SK-N-SH treated with all-trans-retinoic acid at 6 μM for 48 hours (cell line): ENCODE data around the gene OR6B3.

ENCODE experiments used
- ARNTL ChIP-seq: fragments of 450-650 bp; formaldehyde crosslinking; IDR thresholded peaks from 2 replicates; pipeline ENCODE4 v1.5.0; 2020; ENCODE audit warnings: low read depth, mild to moderate bottlenecking, moderate library complexity, borderline replicate concordance
- CREB5 ChIP-seq: fragments of 250-450 bp; sonication (Bioruptor Pico); IDR thresholded peaks from 2 replicates; pipeline ENCODE4 v1.5.1; 2020; ENCODE audit warnings: low read depth, mild to moderate bottlenecking, moderate library complexity
- CSRNP3 ChIP-seq: fragments of 250-450 bp; sonication (Bioruptor Pico); IDR thresholded peaks from 2 replicates; pipeline ENCODE4 v1.5.1; 2021; ENCODE audit warnings: mild to moderate bottlenecking, moderate library complexity
- GLIS3 ChIP-seq: fragments of 250-450 bp; sonication (Bioruptor Pico); IDR thresholded peaks from 2 replicates; pipeline ENCODE4 v1.5.0; 2020; ENCODE audit warnings: mild to moderate bottlenecking, moderate library complexity
- RARB ChIP-seq: fragments of 250-450 bp; sonication (Bioruptor Pico); IDR thresholded peaks from 2 replicates; pipeline ENCODE4 v1.8.0; 2021; ENCODE audit warnings: mild to moderate bottlenecking, moderate library complexity
- SNAI2 ChIP-seq: fragments of 250-450 bp; sonication (Bioruptor Pico); IDR thresholded peaks from 2 replicates; pipeline ENCODE4 v1.5.0; 2020; ENCODE audit warnings: mild to moderate bottlenecking, moderate library complexity
- TOX ChIP-seq: fragments of 250-450 bp; sonication (Bioruptor Pico); IDR thresholded peaks from 2 replicates; pipeline ENCODE4 v1.8.0; 2021; ENCODE audit warnings: mild to moderate bottlenecking, moderate library complexity, borderline replicate concordance
- TSHZ2 ChIP-seq: fragments of 250-450 bp; sonication (Bioruptor Pico); IDR thresholded peaks from 2 replicates; pipeline ENCODE4 v1.5.0; 2020; ENCODE audit warnings: mild to moderate bottlenecking, moderate library complexity
- ZFP3 ChIP-seq: fragments of 250-450 bp; sonication (Bioruptor Pico); IDR thresholded peaks from 2 replicates; pipeline ENCODE4 v1.5.0; 2020; ENCODE audit warnings: mild to moderate bottlenecking, moderate library complexity
- ZFP30 ChIP-seq: fragments of 450-650 bp; formaldehyde crosslinking; IDR thresholded peaks from 2 replicates; pipeline ENCODE4 v1.5.0; 2022; ENCODE audit warnings: mild to moderate bottlenecking, moderate library complexity
- ZNF565 ChIP-seq: fragments of 450-650 bp; formaldehyde crosslinking; conservative IDR thresholded peaks from 2 replicates; pipeline ENCODE4 v1.5.0; 2020; ENCODE audit warnings: low read depth, mild to moderate bottlenecking, moderate library complexity
- ZNF70 ChIP-seq: fragments of 450-650 bp; formaldehyde crosslinking; IDR thresholded peaks from 2 replicates; pipeline ENCODE4 v1.5.0; 2020; ENCODE audit warnings: mild to moderate bottlenecking, moderate library complexity
- ZNF8 ChIP-seq: fragments of 450-650 bp; formaldehyde crosslinking; IDR thresholded peaks from 2 replicates; pipeline ENCODE4 v1.5.0; 2020; ENCODE audit warnings: mild to moderate bottlenecking, moderate library complexity
- TF ChIP-seq, protein P1 (sequence below): fragments of 250-450 bp; sonication (Bioruptor Pico); IDR thresholded peaks from 2 replicates; pipeline ENCODE4 v1.8.0; 2020; ENCODE audit warnings: mild to moderate bottlenecking, moderate library complexity, borderline replicate concordance

GRCh38 chr2:240066489-240066888 lies 13.2 kb upstream of the OR6B3 start:
- TF ChIP-seq ZNF8: no peak
- TF ChIP-seq ZFP3 (CRISPR knock-in tag): no peak
- TF ChIP-seq, protein P1, sequence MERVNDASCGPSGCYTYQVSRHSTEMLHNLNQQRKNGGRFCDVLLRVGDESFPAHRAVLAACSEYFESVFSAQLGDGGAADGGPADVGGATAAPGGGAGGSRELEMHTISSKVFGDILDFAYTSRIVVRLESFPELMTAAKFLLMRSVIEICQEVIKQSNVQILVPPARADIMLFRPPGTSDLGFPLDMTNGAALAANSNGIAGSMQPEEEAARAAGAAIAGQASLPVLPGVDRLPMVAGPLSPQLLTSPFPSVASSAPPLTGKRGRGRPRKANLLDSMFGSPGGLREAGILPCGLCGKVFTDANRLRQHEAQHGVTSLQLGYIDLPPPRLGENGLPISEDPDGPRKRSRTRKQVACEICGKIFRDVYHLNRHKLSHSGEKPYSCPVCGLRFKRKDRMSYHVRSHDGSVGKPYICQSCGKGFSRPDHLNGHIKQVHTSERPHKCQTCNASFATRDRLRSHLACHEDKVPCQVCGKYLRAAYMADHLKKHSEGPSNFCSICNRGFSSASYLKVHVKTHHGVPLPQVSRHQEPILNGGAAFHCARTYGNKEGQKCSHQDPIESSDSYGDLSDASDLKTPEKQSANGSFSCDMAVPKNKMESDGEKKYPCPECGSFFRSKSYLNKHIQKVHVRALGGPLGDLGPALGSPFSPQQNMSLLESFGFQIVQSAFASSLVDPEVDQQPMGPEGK (CRISPR knock-in tag): no peak
- no peak for TF ChIP-seq RARB (CRISPR knock-in tag)
- TF ChIP-seq ZNF565 (CRISPR knock-in tag): no peak
- no peak for TF ChIP-seq TOX (CRISPR knock-in tag)
- no peak for TF ChIP-seq ARNTL (CRISPR knock-in tag)
- TF ChIP-seq CSRNP3 (CRISPR knock-in tag): no peak
- no peak for TF ChIP-seq CREB5 (CRISPR knock-in tag)
- TF ChIP-seq ZNF70 (CRISPR knock-in tag): no peak
- no peak for TF ChIP-seq TSHZ2
- TF ChIP-seq SNAI2 (CRISPR knock-in tag): no peak
- TF ChIP-seq ZFP30 (CRISPR knock-in tag): no peak
- no peak for TF ChIP-seq GLIS3 (CRISPR knock-in tag)
